Suprapubic skin (tissue), 4 donors: ENCODE data around the gene NDUFS5.

Experiments used
- CTCF ChIP-seq, 2 donors: fragments of 200-600 bp in 1 of 2; fragments of 450-650 bp in 1 of 2; sonication (generic) in 1 of 2; IDR thresholded peaks; one replicate each; pipeline ENCODE4 v1.5.1; 2016 to 2019; ENCODE audit warnings: antibody characterized with exemption in 2 of 2, mild to moderate bottlenecking in 1 of 2, moderate library complexity in 1 of 2
- POLR2A ChIP-seq, 2 donors: fragments of 450-650 bp; IDR thresholded peaks; one replicate each; pipeline ENCODE4 v1.6.1; 2017; ENCODE audit warnings: antibody characterized with exemption in 2 of 2, mild to moderate bottlenecking in 2 of 2, moderate library complexity in 2 of 2
- POLR2AphosphoS5 ChIP-seq, 3 donors: sonication (generic); formaldehyde crosslinking; IDR thresholded peaks; one replicate each; pipeline ENCODE4 v1.6.1; 2017; ENCODE audit warnings: antibody characterized with exemption in 3 of 3

GRCh38 chr1:38997901-38998190, 28.3 kb upstream of the NDUFS5 start:
- TF ChIP-seq CTCF (IDR thresholded peaks at IDR 0.05) (no peak), POLR2A (IDR thresholded peaks at IDR 0.05) (no peak), POLR2AphosphoS5 (IDR thresholded peaks at IDR 0.05) (no peak)
